GM18873 (cell line): ENCODE results near the gene PRSS27.
A peak's percentile ranks its signal among the peaks of the same experiment; 100 is the strongest.

ENCODE experiments used
- ATAC-seq: cut with Tn5 transposase; IDR thresholded peaks from one replicate; pipeline ENCODE4 v1.9.1; 2021; ENCODE audit warnings: mild to moderate bottlenecking, moderate library complexity, moderate number of reproducible peaks; ENCODE audit not compliant: unreplicated experiment, low FRiP score

PRSS27 gene

GRCh38 chr16:2752035-2752849, 32.2 kb upstream of the PRSS27 start, which contains the start of gene SRRM2:
Gene SRRM2 (plus strand): TSS chr16:2752638. CDS start chr16:2756365, 3,727 bp downstream.
- ATAC-seq: peak; percentile 75

GRCh38 chr16:2751577-2752034, 31.6 kb upstream of the PRSS27 start:
- no peak for ATAC-seq

GRCh38 chr16:2749936-2750335, 29.9 kb upstream of the PRSS27 start:
- ATAC-seq: no peak

GRCh38 chr16:2749476-2749875, 29.5 kb upstream of the PRSS27 start:
- ATAC-seq: no peak

DNA sequence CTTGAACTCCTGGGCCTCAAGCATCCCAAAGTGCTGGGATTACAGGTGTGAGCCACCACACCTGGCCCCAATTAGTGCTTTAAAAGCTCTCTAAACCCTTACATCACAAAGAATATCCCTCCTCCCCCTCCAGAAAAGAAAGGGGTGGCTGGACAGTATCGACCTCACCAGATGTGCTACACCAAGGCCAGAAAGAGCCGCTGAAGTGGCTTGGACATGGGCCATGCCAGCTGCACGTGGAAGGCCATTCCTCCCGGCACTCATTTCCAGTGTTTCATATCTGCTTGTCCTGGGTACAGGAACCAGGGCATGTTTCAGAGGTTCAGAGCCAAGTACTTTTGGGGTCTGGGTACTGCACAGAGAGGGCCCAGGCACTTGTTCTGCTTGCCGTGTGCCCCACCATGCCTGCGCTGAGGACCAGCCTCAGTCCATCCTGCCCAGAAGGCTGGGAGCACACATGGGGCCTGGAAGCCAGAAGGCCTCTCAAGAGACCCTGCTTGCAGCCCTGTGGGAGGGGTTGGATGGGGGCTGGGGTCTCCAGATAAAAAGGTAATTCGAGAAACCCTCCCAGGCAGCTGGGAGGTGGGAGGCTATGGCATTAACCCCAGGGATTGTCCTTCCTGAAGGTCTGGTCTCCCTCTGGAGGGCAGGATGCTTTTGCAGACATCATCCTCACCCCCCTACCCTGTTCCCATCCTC, 28.9 kb upstream of the PRSS27 start:
- ATAC-seq: no peak

DNA sequence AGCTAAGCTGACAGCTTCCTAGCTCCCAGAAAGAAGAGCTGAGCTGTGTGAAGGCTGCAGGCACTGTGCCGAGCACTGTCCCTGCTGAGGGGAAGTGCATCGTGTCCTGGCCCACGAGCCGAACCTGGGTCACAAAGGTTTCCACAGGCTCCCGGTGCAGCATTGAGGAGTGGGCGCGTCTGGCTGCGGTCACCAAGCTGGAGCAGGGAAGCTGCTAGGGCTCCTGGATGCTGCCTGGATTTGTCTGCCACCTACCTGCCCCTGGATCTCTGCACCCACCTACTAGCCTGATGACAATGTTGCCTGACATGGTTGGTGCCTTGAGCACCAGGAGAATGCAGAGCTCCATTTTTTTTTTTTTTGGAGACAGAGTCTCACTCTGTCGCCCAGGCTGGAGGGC, 25.9 kb upstream of the PRSS27 start:
- no peak for ATAC-seq

- no peak for ATAC-seq
Measured at GRCh38 chr16:2745116-2745890, 25.3 kb upstream of the PRSS27 start.

DNA sequence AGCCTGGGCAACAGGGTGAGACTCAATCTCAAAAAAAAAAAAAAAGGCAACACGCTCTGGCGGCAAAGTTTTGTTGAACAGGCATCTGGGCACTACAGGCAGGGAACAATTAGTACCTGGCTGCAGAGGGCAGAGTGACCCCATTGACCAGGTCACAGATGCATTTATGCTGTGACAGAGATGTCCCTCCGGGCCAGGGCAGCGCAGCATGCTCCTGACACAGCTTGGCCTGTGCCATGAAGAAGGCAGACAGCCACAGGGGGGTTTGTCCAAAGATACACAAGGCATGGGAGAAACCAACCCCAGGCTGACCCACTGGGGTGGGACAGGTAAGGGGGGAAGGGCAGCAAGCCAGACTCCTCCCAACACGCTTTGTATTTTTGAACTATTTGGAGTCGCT, 24.7 kb upstream of the PRSS27 start:
- no peak for ATAC-seq

DNA sequence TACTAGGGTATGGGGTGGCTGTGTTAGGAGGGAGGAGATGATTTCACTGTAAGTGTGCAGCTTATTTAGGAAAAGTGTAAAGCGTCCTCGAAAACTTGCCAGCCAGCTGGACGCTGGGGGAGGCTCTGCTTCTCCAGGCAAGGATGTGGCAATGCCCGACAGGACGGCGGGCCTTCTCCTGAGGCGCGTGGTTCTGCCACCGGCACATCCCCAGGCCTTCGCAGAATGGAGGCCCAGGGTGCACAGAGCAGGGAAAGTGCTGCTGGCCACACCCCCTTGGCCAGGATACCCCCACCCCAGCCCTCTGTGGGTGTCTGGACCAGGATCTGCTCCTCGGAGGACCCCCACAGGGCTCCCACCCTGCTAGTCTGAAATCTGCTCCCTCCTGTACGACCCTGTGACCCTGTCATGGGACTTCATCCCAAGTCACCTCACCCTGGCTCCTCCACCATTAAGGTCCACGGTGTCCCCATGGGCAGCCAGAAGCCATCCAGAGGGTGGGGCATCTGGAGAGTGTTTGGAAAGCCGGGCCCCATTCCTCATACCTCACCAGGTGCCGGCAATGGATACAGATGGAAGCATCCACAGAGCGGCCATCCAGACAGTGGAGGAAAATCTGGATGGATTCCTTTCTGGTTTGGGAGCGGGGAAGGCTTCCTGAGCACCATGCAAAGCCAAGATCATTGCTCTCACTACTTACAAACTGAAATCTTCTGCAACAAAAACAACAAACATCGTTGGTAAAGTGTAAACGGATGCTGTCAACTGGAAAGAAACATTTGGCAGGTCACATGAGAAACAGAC, 23.2 kb upstream of the PRSS27 start:
- no peak for ATAC-seq

DNA sequence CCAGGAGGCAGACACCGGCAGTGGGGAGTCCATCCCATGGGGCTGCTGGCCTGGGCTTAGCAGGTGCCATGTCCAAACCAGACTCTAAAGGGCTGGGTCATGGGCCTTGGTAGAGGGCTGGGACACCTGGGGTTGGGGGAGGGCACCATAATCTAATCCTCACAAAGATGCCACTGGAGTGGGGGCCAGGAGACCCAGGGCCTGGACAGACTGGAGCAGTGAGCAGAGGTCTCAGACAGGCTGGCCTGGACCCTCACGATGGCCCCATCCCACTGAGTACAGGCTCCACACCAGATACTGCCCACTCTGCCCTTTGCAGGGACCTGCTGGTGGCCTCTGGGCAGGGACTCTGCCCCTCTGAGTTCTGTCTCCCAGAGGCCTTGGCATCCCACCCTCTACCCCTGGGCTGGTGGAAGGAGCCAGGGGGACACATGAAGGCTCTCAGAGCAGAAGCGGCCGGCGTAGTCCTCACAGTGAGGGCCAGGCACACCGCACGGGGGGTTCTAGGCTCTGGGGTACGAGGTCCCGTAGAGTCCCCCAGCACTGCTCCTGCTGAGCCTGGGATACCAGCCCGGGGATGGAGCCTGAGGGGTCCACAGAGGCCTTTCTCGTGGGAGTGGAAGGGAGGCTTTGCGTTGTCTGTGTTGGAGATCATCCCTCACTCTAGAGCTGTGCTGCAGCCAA, 22.4 kb upstream of the PRSS27 start:
- ATAC-seq: no peak

DNA sequence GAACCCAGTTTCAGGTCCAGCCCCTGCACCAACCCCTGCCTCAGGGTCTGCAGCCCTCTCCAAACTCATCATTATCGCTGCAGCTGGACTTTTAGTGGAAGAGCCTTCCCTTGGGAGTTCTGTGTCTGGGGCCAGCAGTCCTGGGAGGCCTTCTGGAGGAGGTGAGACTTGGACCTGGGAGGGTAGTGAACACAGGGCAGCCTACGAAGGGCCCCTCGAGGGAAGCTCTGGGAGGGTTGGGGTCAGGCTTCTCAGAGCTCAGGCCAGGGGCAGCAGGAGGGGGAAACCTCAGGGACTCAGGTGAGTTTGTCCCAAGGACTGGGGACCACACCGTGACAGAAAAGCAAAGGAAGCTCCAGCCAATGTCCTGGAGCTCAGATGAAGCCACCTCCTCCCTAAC, 21.1 kb upstream of the PRSS27 start:
- ATAC-seq: no peak

GRCh38 chr16:2740476-2740875, 20.5 kb upstream of the PRSS27 start:
- no peak for ATAC-seq

DNA sequence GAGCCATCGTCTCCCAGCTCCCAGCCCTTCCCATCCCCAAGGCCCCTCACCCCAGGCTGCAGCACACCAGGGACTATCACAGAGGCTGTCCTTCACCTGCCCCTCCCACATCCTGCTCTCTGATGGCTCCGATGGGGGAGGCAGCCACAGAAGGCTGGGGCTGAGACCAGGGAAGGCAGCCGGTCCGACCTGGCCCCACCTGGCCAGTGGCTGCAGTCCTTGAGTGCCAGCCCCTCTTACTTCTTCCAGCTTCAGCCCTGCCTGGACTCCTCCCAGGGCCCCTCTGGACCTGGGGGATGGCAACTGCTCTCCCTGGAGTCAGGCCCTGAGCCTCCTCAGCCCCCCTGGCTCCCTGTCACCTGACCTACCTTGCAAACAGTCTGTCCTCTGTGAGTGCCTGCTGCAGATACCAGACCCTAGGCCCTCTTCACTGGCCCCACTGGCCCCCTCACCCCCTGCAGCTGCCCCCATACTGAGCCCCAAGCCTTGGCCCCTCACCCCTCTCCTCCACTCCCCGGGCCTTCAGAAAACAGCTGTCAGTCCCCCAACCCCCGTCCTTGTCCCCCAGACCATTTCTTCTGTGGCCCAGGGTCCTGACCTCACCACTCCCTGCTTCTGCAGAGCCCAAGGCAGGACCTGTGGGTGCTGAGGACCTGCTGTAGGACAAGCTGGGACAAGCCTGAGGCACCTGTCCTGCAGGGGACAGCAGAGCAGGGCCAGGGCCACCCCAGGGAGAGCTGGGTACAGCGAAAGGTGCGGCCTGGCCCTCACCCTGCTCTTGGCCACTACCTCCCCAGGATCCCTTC, 19.8 kb upstream of the PRSS27 start:
- no peak for ATAC-seq

- ATAC-seq: no peak
Measured at GRCh38 chr16:2738615-2739014, 18.6 kb upstream of the PRSS27 start.

DNA sequence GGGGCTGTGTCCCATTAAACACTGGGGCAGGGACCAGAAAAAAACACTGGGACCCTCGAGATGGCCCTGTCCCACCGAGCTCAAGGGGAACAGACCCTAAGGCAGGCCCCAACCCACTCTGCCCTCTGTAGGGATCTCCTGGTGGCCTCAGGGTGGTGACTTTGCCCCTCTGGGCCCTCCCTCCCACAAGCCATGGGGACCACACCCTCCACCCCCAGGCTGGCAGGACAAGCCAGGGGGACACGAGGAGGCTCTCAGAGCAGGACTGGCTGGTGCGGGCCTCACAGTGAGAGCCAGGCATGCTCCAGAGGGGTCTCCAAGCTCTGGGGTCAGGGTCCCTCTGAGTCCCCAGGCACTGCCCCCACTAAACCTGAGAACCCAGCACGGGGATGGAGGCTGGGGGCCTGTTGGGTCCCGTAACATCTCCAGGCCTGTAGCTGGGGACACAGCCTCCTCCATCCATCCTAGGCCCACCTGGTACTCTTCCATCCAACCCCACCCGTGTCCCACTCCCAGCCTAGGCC, 17.9 kb upstream of the PRSS27 start:
- no peak for ATAC-seq

DNA sequence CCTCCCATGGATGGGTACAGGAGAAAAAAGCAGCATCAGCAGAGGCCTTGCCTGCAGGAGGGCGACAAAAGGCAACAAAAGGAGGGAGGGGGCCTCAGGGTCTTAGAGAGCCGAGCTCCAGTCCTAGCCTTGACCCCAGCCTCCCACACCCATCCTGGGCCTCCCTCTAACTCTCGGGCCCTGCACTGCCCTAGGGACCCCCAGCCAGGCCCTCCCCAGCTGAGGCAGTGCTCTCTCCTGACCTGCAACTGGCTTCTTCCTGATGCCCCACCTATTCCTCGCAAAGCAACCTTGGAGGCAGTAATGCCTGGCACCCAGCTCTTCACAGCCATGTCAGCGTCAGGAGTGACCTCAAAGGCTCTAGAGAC, 17.2 kb upstream of the PRSS27 start:
- no peak for ATAC-seq

GRCh38 chr16:2736476-2737237, 16.6 kb upstream of the PRSS27 start:
- no peak for ATAC-seq
